ENCODE data around the gene CTNND1. TPM values are rescaled to one million over a fixed set of nuclear protein-coding genes. Genes with fewer than 3 reads are reported as not detected.
A peak's percentile ranks its signal among the peaks of the same experiment; 100 is the strongest.

CTNND1 gene
- total RNA-seq, 1 donor from 2014 or later = 270 TPM

- intact Hi-C loops (cut with DNase I) = no loop called here
- ATAC-seq (no peak), DNase-seq (ENCODE audit: low spot score) (no peak)
Observed at GRCh38 chr11:57758174-57758573, 3.4 kb upstream of the CTNND1 start.

- ATAC-seq = peak; percentile 25
- intact Hi-C loops (cut with DNase I) = no loop called here
Observed at GRCh38 chr11:57762235-57762861, 746 bp downstream of the CTNND1 start.

GRCh38 chr11:57763568-57763967, 2.0 kb downstream of the CTNND1 start:
- intact Hi-C loops (cut with DNase I) = no loop called here
- ATAC-seq (peak; percentile 52), DNase-seq (ENCODE audit: low spot score) (no peak)

More at GRCh38 chr11:57762235-57762861, 746 bp downstream of the CTNND1 start:
- no peak for DNase-seq (ENCODE audit: low spot score)

- no peak for ATAC-seq
- DNase-seq (ENCODE audit: low spot score) = no peak
- intact Hi-C loops (cut with DNase I) = no loop called here
Observed at GRCh38 chr11:57764021-57764420, 2.4 kb downstream of the CTNND1 start.

- intact Hi-C loops (cut with DNase I) = no loop called here
- DNase-seq (ENCODE audit: low spot score) = no peak
- ATAC-seq = no peak
Observed at GRCh38 chr11:57764566-57764965, 3.0 kb downstream of the CTNND1 start.

GRCh38 chr11:57764972-57765371, 3.4 kb downstream of the CTNND1 start:
- intact Hi-C loops (cut with DNase I) = no loop called here
- no peak for DNase-seq (ENCODE audit: low spot score)

GRCh38 chr11:57770793-57771192, 9.2 kb downstream of the CTNND1 start:
- intact Hi-C loops (cut with DNase I) = no loop called here
- DNase-seq (ENCODE audit: low spot score) (no peak), ATAC-seq (no peak)

More at GRCh38 chr11:57764972-57765371, 3.4 kb downstream of the CTNND1 start:
- ATAC-seq = no peak

- DNase-seq (ENCODE audit: low spot score) = no peak
- ATAC-seq = no peak
- intact Hi-C loops (cut with DNase I) = no loop called here
Observed at GRCh38 chr11:57771365-57771764, 9.8 kb downstream of the CTNND1 start.

GRCh38 chr11:57772562-57772961, 11.0 kb downstream of the CTNND1 start:
- no peak for ATAC-seq
- intact Hi-C loops (cut with DNase I) = no loop called here
- DNase-seq (ENCODE audit: low spot score) = no peak

GRCh38 chr11:57773026-57773598, 11.5 kb downstream of the CTNND1 start:
- ATAC-seq (no peak), DNase-seq (ENCODE audit: low spot score) (no peak)
- intact Hi-C loops (cut with DNase I) = no loop called here

GRCh38 chr11:57775491-57775890, 13.9 kb downstream of the CTNND1 start:
- ATAC-seq (no peak), DNase-seq (ENCODE audit: low spot score) (no peak)
- intact Hi-C loops (cut with DNase I) = no loop called here

GRCh38 chr11:57776031-57776521, 14.5 kb downstream of the CTNND1 start:
- intact Hi-C loops (cut with DNase I) = no loop called here
- ATAC-seq (no peak), DNase-seq (ENCODE audit: low spot score) (no peak)

- DNase-seq (ENCODE audit: low spot score) (no peak), ATAC-seq (no peak)
- intact Hi-C loops (cut with DNase I) = no loop called here
Observed at GRCh38 chr11:57776577-57777210, 15.1 kb downstream of the CTNND1 start.

- intact Hi-C loops (cut with DNase I) = no loop called here
- ATAC-seq (peak; percentile 42), DNase-seq (ENCODE audit: low spot score) (no peak)
Observed at GRCh38 chr11:57777969-57778317, 16.3 kb downstream of the CTNND1 start.

- ATAC-seq (peak; percentile 94), DNase-seq (ENCODE audit: low spot score) (peak; percentile 91)
- intact Hi-C loops (cut with DNase I) = no loop called here
Observed at GRCh38 chr11:57778318-57779037, 16.9 kb downstream of the CTNND1 start.

- no peak for DNase-seq (ENCODE audit: low spot score)
- ATAC-seq = peak; percentile 76
- intact Hi-C loops (cut with DNase I) = no loop called here
Observed at GRCh38 chr11:57779276-57779675, 17.7 kb downstream of the CTNND1 start.

- intact Hi-C loops (cut with DNase I) = no loop called here
- ATAC-seq (no peak), DNase-seq (ENCODE audit: low spot score) (no peak)
Observed at GRCh38 chr11:57781529-57781943, 19.9 kb downstream of the CTNND1 start.

GRCh38 chr11:57785072-57785471, 23.5 kb downstream of the CTNND1 start:
- DNase-seq (ENCODE audit: low spot score) (no peak), ATAC-seq (no peak)
- intact Hi-C loops (cut with DNase I) = no loop called here

GRCh38 chr11:57786436-57786835, 24.8 kb downstream of the CTNND1 start:
- DNase-seq (ENCODE audit: low spot score) (no peak), ATAC-seq (no peak)
- intact Hi-C loops (cut with DNase I) = no loop called here
